ENCODE results near the gene SLC34A2.

SLC34A2 gene

GRCh38 chr4:25725870-25726269 is 70.2 kb downstream of the SLC34A2 start:
- no peak for DNase-seq

DNA sequence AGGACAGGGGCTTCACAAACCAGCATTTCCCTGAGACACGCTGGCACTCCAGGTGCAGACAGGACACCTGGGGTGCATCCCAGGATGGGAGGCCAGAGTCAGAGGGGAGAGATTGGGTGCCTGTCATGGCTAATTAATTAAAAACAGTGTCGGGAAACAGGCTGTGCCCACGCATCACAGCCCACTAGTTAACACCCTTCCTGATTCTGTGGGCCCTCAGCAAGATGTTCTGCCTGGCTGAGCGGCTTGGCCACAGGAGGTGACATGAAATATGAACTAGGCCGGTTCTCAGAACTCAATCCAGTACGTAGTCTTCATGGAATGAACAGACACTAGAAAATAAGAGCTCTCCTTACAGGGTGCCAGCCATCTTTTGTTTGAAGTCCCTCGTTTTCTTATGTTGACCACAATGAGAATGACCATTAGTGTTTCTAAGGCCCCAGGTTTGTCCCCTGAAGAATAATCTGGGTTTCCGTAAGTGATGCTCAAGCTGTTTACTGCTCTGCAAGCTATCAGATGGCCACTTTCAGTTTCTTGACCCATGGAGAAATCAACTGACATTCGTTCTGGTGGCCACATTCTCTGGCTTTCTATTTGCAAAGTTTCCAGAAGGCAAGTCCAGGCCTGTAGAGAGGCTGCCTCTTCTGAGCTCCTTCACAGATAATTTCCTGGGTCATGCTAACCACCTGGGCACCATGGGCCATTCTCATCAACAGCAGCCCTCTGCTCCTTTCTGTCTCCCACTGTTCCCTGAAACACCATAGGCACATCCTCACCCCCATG is 72.3 kb downstream of the SLC34A2 start:
- no peak for DNase-seq
